RCC 7860 (cell line): Measurements from ENCODE around the gene AGER.
"Not testable (repeated sequence)": the region's sequence is repeated elsewhere in the genome, so short reads cannot be mapped to it uniquely, and the experiment has no call there.

Experiments
- DNase-seq: peaks from one replicate; pipeline ENCODE4 v3.0.0-alpha.2; 2015; ENCODE audit warnings: low spot score
- FAIRE-seq: peaks from 2 replicates; lab custom pipeline; 2012; peaks lifted over from hg19 to GRCh38; lab: Jason Lieb, UNC

AGER gene

DNA sequence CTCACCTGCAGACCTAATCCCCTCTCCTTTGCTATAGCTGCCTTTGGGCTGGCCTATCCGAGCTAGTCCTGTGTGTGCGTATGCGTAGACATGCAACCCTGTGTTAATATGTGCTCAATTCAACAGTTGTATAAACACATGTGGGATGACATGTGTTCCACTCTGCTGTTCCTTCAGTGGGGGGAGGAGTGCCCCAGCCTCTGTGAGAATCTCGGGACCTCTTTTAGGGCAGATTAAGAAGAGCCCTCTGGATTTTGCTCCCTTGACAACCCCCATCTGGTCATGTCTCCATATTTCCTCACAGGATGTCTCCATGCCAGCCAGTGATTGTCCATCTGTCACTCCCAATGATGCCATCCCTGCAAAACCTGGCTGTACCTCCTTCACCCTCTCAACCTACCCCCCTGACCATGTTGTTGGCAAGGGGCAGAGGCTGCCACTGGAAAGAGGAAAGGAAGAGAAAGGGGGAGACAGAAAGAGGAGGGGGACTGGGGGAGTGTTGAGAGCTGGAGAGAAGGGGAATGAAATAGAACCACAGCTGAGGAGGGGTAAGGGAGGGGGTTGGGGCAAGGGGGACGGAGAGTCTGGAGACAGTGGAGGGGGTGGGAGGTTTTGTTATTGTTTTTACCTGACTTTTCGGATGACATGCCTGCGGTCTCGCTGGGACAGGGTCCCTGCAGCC lies 32.7 kb downstream of the AGER start:
- FAIRE-seq (no peak), DNase-seq (no peak)

DNA sequence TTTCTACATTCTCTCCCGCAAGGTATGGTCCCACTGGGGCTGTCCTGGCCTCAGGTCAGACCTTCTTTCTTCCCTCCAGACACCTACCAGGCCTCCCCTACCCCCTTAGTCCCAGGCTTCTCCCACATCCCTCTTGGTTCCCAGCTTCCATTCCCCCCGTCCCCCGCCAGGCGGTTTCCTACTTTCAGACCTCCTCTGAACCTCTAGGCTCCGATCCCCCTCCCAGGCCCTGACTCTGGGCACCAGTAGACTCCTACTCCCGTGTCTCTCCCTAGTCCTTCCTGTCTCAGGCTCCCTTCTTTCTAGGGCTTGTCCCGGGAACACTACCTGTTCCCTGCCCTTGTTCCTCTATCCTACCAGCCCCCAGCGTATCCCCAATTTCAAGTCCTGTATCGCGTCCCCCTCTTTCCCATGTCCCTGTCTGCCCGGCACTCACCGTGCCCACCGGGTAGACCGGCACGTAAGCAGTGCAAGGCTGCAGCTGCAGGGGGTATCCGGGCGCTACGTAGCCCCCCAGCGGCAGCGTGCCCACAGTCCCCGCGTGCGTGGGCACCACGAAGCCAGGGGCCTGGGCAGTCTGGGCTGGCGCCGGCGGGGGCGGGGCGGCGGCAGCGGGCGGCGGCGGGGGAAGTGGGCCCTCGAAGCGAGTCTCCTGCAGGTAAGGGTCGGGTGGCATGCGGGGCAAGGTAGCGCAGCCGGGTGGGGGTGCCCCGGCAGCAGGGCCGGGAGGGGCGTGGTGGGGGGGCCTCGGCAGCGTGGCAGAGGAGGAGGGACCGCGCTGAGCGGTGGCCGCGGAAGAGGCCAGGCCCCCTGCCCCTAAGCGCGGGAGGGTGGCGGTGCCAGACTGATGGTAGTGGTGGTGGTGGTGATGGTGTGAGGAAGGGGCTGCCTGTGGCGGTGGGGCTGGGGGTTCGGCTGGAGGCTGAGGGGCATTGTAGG lies 33.9 kb downstream of the AGER start:
- no peak for DNase-seq
- FAIRE-seq, result no peak

DNA sequence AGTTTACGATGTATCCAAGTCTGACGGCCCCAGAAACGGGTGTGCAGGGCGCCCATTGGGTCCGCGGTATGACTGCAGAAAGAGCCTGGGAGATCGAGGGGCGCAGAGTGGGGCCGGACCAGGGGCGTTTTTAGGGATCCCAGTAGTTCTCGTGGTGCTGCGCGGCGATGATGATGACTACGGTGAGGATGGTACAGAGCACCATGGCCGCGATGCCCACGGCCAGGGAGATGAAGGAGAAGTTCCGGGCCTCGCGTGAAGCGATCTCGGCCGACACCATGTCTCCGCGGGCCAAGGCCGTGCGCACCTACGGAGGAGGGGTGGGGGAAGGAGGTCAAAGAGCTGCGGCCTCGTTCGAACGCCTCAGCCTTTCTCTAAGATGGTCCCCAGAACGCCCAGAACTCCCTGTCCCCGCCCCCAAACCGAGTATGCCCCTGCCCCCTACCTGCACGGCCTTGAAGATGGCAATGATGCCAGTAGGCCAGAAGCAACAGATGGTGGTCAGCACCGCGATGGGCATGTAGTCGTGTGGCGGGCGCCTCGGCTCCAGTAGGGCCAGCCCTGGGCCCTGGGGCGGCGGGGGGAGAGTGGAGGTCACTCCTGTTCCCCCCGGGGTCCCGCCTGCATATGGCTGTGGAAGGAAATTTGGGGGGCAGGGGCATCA lies 34.8 kb downstream of the AGER start:
- FAIRE-seq (no peak), DNase-seq (no peak)

DNA sequence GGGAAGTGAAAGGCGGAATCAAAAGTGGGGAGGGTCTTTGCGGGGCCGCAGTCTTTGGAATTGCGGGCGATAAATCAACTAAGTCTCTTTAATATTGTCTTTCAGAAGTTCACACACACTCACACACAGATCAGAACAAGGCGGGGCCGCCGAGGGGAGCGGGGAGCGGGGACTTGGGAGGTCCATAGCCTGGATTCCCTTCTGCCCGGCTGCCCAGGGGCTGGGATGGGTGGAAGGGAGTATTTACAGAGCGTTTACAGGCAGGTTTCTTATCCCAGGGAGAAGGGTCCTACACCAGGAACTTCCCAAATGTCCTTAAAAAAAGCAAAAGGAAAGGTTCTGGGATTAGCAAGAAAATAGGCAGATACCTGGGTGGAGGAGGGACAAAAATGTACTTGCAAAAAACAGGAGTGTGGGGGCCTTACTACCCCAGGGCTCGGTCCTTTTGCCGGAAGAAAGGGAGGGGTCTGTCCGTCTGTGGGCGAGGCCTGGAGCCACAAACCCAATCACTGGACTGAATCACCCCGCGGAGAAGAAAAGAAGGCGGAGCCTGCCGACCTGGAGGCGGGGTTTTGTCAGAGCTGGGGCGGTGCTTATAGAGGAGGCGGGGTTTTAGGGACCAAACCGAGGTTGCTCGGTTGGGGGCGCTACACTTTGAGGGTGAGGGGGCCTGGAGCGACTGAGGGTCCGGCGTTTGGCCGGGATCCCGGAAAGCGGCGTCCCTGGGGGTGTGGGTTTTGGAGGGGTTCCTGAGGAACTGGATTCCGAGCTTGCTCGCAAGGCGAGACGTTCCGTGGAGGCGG lies 35.6 kb downstream of the AGER start:
- DNase-seq (no peak), FAIRE-seq (no peak)

- DNase-seq, result no peak
- no peak for FAIRE-seq
These were observed 36.5 kb downstream of the AGER start for GRCh38 chr6:32147401-32148132.

DNA sequence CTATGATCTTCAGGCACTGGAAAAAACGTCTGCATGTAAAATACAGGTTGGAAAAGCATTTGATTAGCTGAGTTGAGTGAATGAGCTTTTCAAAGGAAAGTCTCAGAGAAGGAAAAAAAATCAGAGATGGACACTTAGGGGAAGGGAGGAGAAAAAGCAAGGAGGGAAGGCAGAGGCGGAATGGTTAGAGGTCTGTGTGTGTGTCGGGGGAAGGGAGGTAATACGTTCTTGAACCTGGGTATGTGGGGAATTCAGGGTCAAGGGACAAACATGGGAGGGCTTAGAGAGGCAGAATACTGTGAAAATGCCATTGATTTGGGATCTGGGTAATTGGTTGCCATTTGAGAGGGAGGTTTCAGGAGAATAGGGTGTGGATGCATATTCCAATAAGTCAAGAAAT lies 37.4 kb downstream of the AGER start:
- no peak for FAIRE-seq
- DNase-seq, result no peak

GRCh38 chr6:32146287-32146686 lies 37.8 kb downstream of the AGER start:
- FAIRE-seq (no peak), DNase-seq (no peak)

DNA sequence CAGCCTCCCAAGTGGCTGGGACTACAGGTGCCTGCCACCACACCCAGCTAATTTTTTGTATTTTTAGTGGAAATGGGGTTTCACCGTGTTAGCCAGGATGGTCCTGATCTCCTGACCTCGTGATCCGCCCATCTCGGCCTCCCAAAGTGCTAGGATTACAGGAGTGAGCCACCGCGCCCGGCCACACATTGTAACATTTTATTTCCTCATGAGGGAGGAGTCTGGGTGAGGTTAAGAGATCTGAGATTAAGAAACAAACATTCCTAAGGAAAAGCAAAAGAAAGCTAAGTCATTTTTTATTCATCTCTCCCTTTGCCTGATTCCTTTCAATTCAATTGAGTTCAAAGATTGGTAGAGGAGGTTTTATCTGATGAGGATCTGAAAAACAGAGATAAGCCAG lies 39.8 kb downstream of the AGER start:
- not testable (repeated sequence) for FAIRE-seq, DNase-seq

GRCh38 chr6:32140420-32141046 lies 43.5 kb downstream of the AGER start:
- FAIRE-seq (no peak), DNase-seq (no peak)

DNA sequence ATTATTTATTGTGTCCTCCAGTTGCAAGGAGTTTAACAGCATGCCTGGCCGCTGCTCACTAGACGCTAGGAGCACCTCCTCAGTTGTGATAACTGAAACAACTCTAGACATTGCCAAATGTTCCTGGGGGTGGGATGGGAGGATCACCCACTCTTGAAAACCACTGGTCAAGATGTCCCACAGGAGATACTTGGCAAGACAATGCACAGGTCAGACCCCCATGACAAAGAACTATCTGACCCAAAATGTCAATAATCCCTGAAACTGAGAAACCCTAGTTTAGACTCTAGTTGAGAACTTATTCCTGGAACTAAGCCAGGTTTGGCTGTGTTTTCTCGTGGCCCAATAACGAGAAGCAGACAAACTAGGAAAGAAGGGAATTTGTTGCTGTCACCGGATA lies 44.5 kb downstream of the AGER start:
- DNase-seq, result no peak
- no peak for FAIRE-seq

GRCh38 chr6:32137454-32137853 lies 46.6 kb downstream of the AGER start:
- FAIRE-seq, result no peak

DNA sequence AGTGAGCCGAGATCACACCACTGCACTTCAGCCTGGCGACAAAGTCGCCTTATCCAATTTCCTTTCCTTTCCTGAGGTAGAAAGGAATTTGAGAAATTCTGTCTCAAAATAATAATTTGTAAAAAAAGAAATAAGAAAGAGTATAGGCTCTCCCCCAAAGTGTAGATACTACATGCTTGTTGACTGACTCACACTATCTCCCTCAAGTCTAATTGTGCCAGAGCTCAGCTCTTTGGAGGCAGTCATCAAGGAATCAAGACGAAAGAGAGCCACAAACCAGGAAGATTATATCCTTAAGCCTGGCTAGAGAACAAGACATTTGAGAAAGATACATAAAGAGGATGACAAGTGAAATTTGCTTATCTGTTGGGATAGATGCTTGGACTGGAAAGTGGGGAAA lies 50.3 kb downstream of the AGER start:
- DNase-seq (no peak), FAIRE-seq (no peak)

More at GRCh38 chr6:32137454-32137853, 46.6 kb downstream of the AGER start:
- DNase-seq, result no peak

GRCh38 chr6:32132110-32132509 lies 51.9 kb downstream of the AGER start:
- FAIRE-seq (no peak), DNase-seq (no peak)

DNA sequence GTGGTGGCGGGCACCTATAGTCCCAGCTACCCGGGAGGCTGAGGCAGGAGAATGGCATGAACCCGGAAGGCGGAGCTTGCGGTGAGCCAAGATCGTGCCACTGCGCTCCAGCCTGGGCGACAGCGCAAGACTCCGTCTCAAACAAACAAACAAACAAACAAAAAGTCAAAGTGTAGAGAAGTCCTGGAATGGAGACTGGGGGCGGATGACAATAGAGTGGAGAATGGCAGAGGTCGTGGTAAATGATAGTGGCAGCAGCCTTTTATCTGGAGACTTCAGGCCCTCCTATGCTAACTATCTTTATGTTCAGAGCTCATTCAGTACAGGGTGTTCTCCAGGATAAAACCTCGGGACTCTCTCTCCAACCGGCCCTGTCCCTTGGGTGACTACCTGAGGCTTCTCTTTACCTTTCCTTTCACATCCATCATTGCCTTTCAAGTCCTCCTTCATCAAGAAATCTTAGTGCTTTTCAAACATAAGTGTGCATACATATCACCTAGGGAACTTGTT lies 52.6 kb downstream of the AGER start:
- FAIRE-seq (no peak), DNase-seq (no peak)
